Astrocyte (in vitro differentiated cells and primary cell): Measurements from ENCODE around the gene LYPD4.

Experiments used
- EZH2 ChIP-seq: IDR thresholded peaks from 2 replicates; pipeline ENCODE4 v1.6.1; 2012; ENCODE audit warnings: mild to moderate bottlenecking, low read length, inconsistent platforms; ENCODE audit not compliant: insufficient read depth
- TF ChIP-seq, protein P1 (sequence below): IDR thresholded peaks from 2 replicates; pipeline ENCODE4 v1.5.1; 2011; ENCODE audit warnings: low read depth, mild to moderate bottlenecking, inconsistent platforms, low read length, moderate library complexity; ENCODE audit not compliant: insufficient read depth

DNA sequence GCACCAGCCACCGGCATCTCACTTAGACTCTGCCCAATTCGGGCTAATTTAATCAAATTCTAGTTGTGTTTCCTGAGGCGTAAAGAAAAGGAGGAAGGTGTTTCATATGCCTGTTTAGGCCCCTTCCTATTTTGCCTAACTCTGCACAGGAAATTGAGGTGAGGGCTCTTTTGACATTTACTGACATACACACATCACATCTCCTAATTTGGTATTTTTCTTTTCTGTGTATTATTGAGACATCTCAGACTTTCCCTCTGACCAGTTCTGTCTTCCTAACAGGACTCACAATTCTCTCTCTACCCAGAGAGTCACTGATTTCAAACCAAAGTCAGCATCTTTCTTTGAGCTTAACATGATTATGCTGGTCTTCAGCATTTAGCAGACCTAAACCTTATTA lies 40.1 kb downstream of the LYPD4 start:
- TF ChIP-seq, protein P1, sequence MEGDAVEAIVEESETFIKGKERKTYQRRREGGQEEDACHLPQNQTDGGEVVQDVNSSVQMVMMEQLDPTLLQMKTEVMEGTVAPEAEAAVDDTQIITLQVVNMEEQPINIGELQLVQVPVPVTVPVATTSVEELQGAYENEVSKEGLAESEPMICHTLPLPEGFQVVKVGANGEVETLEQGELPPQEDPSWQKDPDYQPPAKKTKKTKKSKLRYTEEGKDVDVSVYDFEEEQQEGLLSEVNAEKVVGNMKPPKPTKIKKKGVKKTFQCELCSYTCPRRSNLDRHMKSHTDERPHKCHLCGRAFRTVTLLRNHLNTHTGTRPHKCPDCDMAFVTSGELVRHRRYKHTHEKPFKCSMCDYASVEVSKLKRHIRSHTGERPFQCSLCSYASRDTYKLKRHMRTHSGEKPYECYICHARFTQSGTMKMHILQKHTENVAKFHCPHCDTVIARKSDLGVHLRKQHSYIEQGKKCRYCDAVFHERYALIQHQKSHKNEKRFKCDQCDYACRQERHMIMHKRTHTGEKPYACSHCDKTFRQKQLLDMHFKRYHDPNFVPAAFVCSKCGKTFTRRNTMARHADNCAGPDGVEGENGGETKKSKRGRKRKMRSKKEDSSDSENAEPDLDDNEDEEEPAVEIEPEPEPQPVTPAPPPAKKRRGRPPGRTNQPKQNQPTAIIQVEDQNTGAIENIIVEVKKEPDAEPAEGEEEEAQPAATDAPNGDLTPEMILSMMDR: no peak
- no peak for TF ChIP-seq EZH2
